DMS 273 (cell line): ENCODE results near the gene FOXP1.

ENCODE experiments used
- DNase-seq: peaks from one replicate; lab custom pipeline; 2025; ENCODE audit not compliant: unreplicated experiment; lab: John Stamatoyannopoulos, UW

The FOXP1 gene

GRCh38 chr3:71095511-71096291 is 487.8 kb downstream of the FOXP1 start:
- DNase-seq, result no peak

GRCh38 chr3:71094658-71095209 is 488.8 kb downstream of the FOXP1 start:
- DNase-seq, result no peak

- no peak for DNase-seq
These were observed 490.9 kb downstream of the FOXP1 start for GRCh38 chr3:71092665-71093064.

- DNase-seq, result no peak
These were observed 493.3 kb downstream of the FOXP1 start for GRCh38 chr3:71090207-71090606.

- no peak for DNase-seq
These were observed 494.2 kb downstream of the FOXP1 start for GRCh38 chr3:71089271-71089847.

- DNase-seq, result no peak
These were observed 494.8 kb downstream of the FOXP1 start for GRCh38 chr3:71088742-71089141.

- no peak for DNase-seq
These were observed 495.4 kb downstream of the FOXP1 start for GRCh38 chr3:71088019-71088708.

GRCh38 chr3:71087143-71088018 is 496.1 kb downstream of the FOXP1 start:
- DNase-seq, result no peak

- DNase-seq, result no peak
These were observed 496.8 kb downstream of the FOXP1 start for GRCh38 chr3:71086777-71087142.

- DNase-seq, result no peak
These were observed 499.8 kb downstream of the FOXP1 start for GRCh38 chr3:71083726-71084131.

- DNase-seq, result no peak
These were observed 500.7 kb downstream of the FOXP1 start for GRCh38 chr3:71082833-71083232.

- no peak for DNase-seq
These were observed 502.9 kb downstream of the FOXP1 start for GRCh38 chr3:71080517-71081083.

- no peak for DNase-seq
These were observed 504.6 kb downstream of the FOXP1 start for GRCh38 chr3:71078723-71079525.

GRCh38 chr3:71078199-71078598 is 505.3 kb downstream of the FOXP1 start:
- DNase-seq, result no peak

GRCh38 chr3:71077070-71077469 is 506.5 kb downstream of the FOXP1 start:
- no peak for DNase-seq

- DNase-seq, result no peak
These were observed 507.0 kb downstream of the FOXP1 start for GRCh38 chr3:71076361-71077002.

GRCh38 chr3:71075494-71075893 is 508.0 kb downstream of the FOXP1 start:
- DNase-seq, result no peak

GRCh38 chr3:71074423-71074822 is 509.1 kb downstream of the FOXP1 start:
- no peak for DNase-seq

- DNase-seq, result no peak
These were observed 510.5 kb downstream of the FOXP1 start for GRCh38 chr3:71072986-71073385.
